Testis (tissue), 3 donors: ENCODE data around the gene PLXND1. TPM values are rescaled to one million over a fixed set of nuclear protein-coding genes. Genes with fewer than 3 reads are reported as not detected.

Experiments
- DNase-seq: peaks from one replicate; pipeline ENCODE4 v3.0.0-alpha.2; 2019
- H3K27ac ChIP-seq, 2 donors: fragments of 200-600 bp; sonication (generic); one replicate each; pipeline ENCODE4 v1.5.1; 2019
- H3K27me3 ChIP-seq: fragments of 200-600 bp; sonication (generic); one replicate; pipeline ENCODE4 v1.5.1; 2019
- H3K36me3 ChIP-seq: fragments of 200-600 bp; sonication (generic); one replicate; pipeline ENCODE4 v1.5.1; 2017; ENCODE audit warnings: low read depth; ENCODE audit errors: missing control alignments
- H3K4me1 ChIP-seq: fragments of 200-600 bp; sonication (generic); one replicate; pipeline ENCODE4 v1.5.1; 2019
- H3K4me3 ChIP-seq, 2 donors: fragments of 200-600 bp; sonication (generic); one replicate each; pipeline ENCODE4 v1.5.1; 2017 to 2019
- H3K9me3 ChIP-seq: fragments of 200-600 bp; sonication (generic); one replicate; pipeline ENCODE4 v1.5.1; 2017
- CTCF ChIP-seq, 3 experiments: fragments of 450-650 bp in 2 of 3; fragments of 200-600 bp in 1 of 3; sonication (generic) in 1 of 3; IDR thresholded peaks; one replicate each; pipeline ENCODE4 v1.5.1; 2016 to 2019; ENCODE audit warnings: antibody characterized with exemption in 3 of 3, mild to moderate bottlenecking in 2 of 3, moderate library complexity in 1 of 3
- POLR2A ChIP-seq: fragments of 450-650 bp; IDR thresholded peaks from one replicate; pipeline ENCODE4 v1.6.1; 2017; ENCODE audit warnings: antibody characterized with exemption, mild to moderate bottlenecking, moderate library complexity
- WGBS, 2 donors: methylation state at CpG; one replicate each; pipeline ENCODE4 v1.1.5; 2018; 5-methylcytosine and 5-hydroxymethylcytosine counted together
- intact Hi-C: fragments of 100-400 bp; cut with DNase I; formaldehyde crosslinking; loops from one replicate; pipeline ENCODE4 v1.15.1; 2023; ENCODE audit warnings: low total_unique reads
- polyA plus RNA-seq: library from polyadenylated mRNA; stranded (reverse); fragments of 350-450 nt; fragmentation: Illumina TruSeq; extraction: RNeasy Lipid Tissue Mini Kit (QIAGEN cat#74804); gene quantifications from one replicate; pipeline ENCODE4 v1.2.3, GENCODE V29; 2014; ENCODE audit warnings: low read depth, low replicate concordance; ENCODE audit not compliant: insufficient read depth
- total RNA-seq, 2 donors: library from RNA; depleted of rRNA; stranded (reverse); fragments of >200 nt; gene quantifications; one replicate each; pipeline ENCODE4 v1.2.3, GENCODE V29; 2016

Gene PLXND1
- total and polyA plus RNA-seq, 3 donors from 2014 or later = 50.2 to 87.8 (median 69.2) TPM

- Histone ChIP-seq H3K27me3 (no peaks in the 10 kb centered on the region), H3K36me3 (no peaks in the 10 kb centered on the region), H3K9me3 (no peaks in the 10 kb centered on the region), H3K4me3 (no peak overlapping the region), H3K4me1 (peaks cover 50% of the 10 kb centered on the region), H3K27ac (no peak overlapping the region)
- DNase-seq = no peak
- WGBS, 2 donors = 66 to 81% methylated on average over 5 of the region's 5 CpGs
- no peak for TF ChIP-seq CTCF (IDR thresholded peaks at IDR 0.05)
- no peak for TF ChIP-seq POLR2A
- intact Hi-C loops = loop anchor here (10.0 kb wide), 1 partner anchor 47 kb away; no protein-coding TSS in a partner anchor
Observed at GRCh38 chr3:129601713-129602112, 4.8 kb downstream of the PLXND1 start.

GRCh38 chr3:129600348-129600747 lies 6.1 kb downstream of the PLXND1 start:
- intact Hi-C loops = loop anchor here (10.0 kb wide), 1 partner anchor 46 kb away; no protein-coding TSS in a partner anchor
- H3K27ac ChIP-seq = peak overlapping the region in 1 of 2 donors; percentile 86
- WGBS, 2 donors = 79 to 89% methylated on average over 2 of the region's 2 CpGs

GRCh38 chr3:129599607-129600006 lies 6.9 kb downstream of the PLXND1 start:
- intact Hi-C loops = loop anchor here (10.0 kb wide), 1 partner anchor 45 kb away; no protein-coding TSS in a partner anchor
- Histone ChIP-seq H3K4me3 (no peak overlapping the region), H3K9me3 (no peaks in the 10 kb centered on the region), H3K27ac (peak overlapping the region in 1 of 2 donors; percentile 86), H3K4me1 (peaks cover 66% of the 10 kb centered on the region), H3K36me3 (no peaks in the 10 kb centered on the region), H3K27me3 (no peaks in the 10 kb centered on the region)
- TF ChIP-seq POLR2A = no peak
- TF ChIP-seq CTCF (IDR thresholded peaks at IDR 0.05) = no peak
- no peak for DNase-seq
- 77 to 83% methylated on average over 2 to 5 of the region's 5 CpGs for WGBS, 2 donors

More at GRCh38 chr3:129600348-129600747, 6.1 kb downstream of the PLXND1 start:
- H3K36me3 ChIP-seq = no peaks in the 10 kb centered on the region
- peaks cover 60% of the 10 kb centered on the region for H3K4me1 ChIP-seq
- DNase-seq = no peak
- no peak overlapping the region for H3K4me3 ChIP-seq
- H3K9me3 ChIP-seq = no peaks in the 10 kb centered on the region
- TF ChIP-seq CTCF (IDR thresholded peaks at IDR 0.05) (no peak), POLR2A (no peak)
- no peaks in the 10 kb centered on the region for H3K27me3 ChIP-seq

GRCh38 chr3:129599073-129599472 lies 7.4 kb downstream of the PLXND1 start:
- no peak overlapping the region for H3K4me3 ChIP-seq
- DNase-seq = no peak
- no peaks in the 10 kb centered on the region for H3K36me3 ChIP-seq
- H3K27ac ChIP-seq = peak overlapping the region in 1 of 2 donors; percentile 86
- WGBS, 2 donors = 65 to 83% methylated on average over 4 to 19 of the region's 19 CpGs
- TF ChIP-seq POLR2A = no peak
- TF ChIP-seq CTCF (IDR thresholded peaks at IDR 0.05) = no peak
- no peaks in the 10 kb centered on the region for H3K27me3 ChIP-seq
- peaks cover 71% of the 10 kb centered on the region for H3K4me1 ChIP-seq
- intact Hi-C loops = no loop called here
- no peaks in the 10 kb centered on the region for H3K9me3 ChIP-seq

- DNase-seq = no peak
- Histone ChIP-seq H3K9me3 (no peaks in the 10 kb centered on the region), H3K4me3 (no peak overlapping the region), H3K27ac (peak overlapping the region in 1 of 2 donors; percentile 86), H3K4me1 (peaks cover 74% of the 10 kb centered on the region), H3K27me3 (no peaks in the 10 kb centered on the region), H3K36me3 (no peaks in the 10 kb centered on the region)
- 80 to 83% methylated on average over 2 to 11 of the region's 11 CpGs for WGBS, 2 donors
- intact Hi-C loops = no loop called here
- TF ChIP-seq CTCF (IDR thresholded peaks at IDR 0.05) (no peak), POLR2A (no peak)
Observed at GRCh38 chr3:129598484-129598883, 8.0 kb downstream of the PLXND1 start.
